ENCODE data around the gene VTN. TPM values are rescaled to one million over a fixed set of nuclear protein-coding genes. Genes with fewer than 3 reads are reported as not detected.

VTN gene
- total RNA-seq, 4 donors from 2014 or later, result 0.10 TPM; not detected in 3

GRCh38 chr17:28366605-28367004 is 3.5 kb downstream of the VTN start:
- TF ChIP-seq POLR2A (IDR thresholded peaks at IDR 0.05), result no peak
- no peak for TF ChIP-seq CTCF (IDR thresholded peaks at IDR 0.05)
- no peak overlapping the region for H3K4me3 ChIP-seq (ENCODE audit: low read depth, poor library complexity, severe bottlenecking)
- 50 to 64% methylated on average over 1 of the region's 1 CpG for WGBS, 2 donors
- DNase-seq (ENCODE audit: low spot score in 2 of 2), result no peak
- intact Hi-C loops (cut with DNase I; ENCODE audit: low total_unique reads), result no loop called here

- TF ChIP-seq CTCF (IDR thresholded peaks at IDR 0.05) (no peak), POLR2A (IDR thresholded peaks at IDR 0.05) (no peak)
- intact Hi-C loops (cut with DNase I; ENCODE audit: low total_unique reads), result no loop called here
- no peak for DNase-seq (ENCODE audit: low spot score in 2 of 2)
- WGBS, 2 donors, result 80 to 88% methylated on average over 3 of the region's 3 CpGs
- H3K4me3 ChIP-seq (ENCODE audit: low read depth, poor library complexity, severe bottlenecking), result no peak overlapping the region
These were observed 4.6 kb downstream of the VTN start for GRCh38 chr17:28365487-28365886.

GRCh38 chr17:28364665-28365363 is 5.3 kb downstream of the VTN start, which contains the start of gene SEBOX:
Gene SEBOX (minus strand): TSS chr17:28365199. CDS start chr17:28365151, 48 bp downstream.
- intact Hi-C loops (cut with DNase I; ENCODE audit: low total_unique reads), result no loop called here
- no peak within 1 kb of the TSS for H3K4me3 ChIP-seq (ENCODE audit: low read depth, poor library complexity, severe bottlenecking)
- no peak for DNase-seq (ENCODE audit: low spot score in 2 of 2)
- WGBS, 2 donors, result 87 to 90% methylated on average over 12 to 13 of the region's 13 CpGs
- TF ChIP-seq POLR2A (IDR thresholded peaks at IDR 0.05), result no peak
- no peak for TF ChIP-seq CTCF (IDR thresholded peaks at IDR 0.05)

- no peak for TF ChIP-seq POLR2A (IDR thresholded peaks at IDR 0.05)
- no peak for TF ChIP-seq CTCF (IDR thresholded peaks at IDR 0.05)
- H3K4me3 ChIP-seq (ENCODE audit: low read depth, poor library complexity, severe bottlenecking), result no peak overlapping the region
- 90 to 94% methylated on average over 8 of the region's 8 CpGs for WGBS, 2 donors
- DNase-seq (ENCODE audit: low spot score in 2 of 2), result no peak
- intact Hi-C loops (cut with DNase I; ENCODE audit: low total_unique reads), result no loop called here
These were observed 6.1 kb downstream of the VTN start for GRCh38 chr17:28363776-28364650.

GRCh38 chr17:28363186-28363585 is 6.9 kb downstream of the VTN start:
- TF ChIP-seq POLR2A (IDR thresholded peaks at IDR 0.05), result no peak
- no peak for TF ChIP-seq CTCF (IDR thresholded peaks at IDR 0.05)
- no peak for DNase-seq (ENCODE audit: low spot score in 2 of 2)
- intact Hi-C loops (cut with DNase I; ENCODE audit: low total_unique reads), result no loop called here
- H3K4me3 ChIP-seq (ENCODE audit: low read depth, poor library complexity, severe bottlenecking), result no peak overlapping the region
- 85 to 91% methylated on average over 5 of the region's 5 CpGs for WGBS, 2 donors

Data from lower leg skin (tissue), 4 donors.